ENCODE results near the gene PCID2.
A peak's percentile ranks its signal among the peaks of the same experiment; 100 is the strongest.

PCID2 gene

GRCh38 chr13:113148940-113149503 is 59.4 kb downstream of the PCID2 start:
- DNase-seq (ENCODE audit: low read depth) = no peak

- no peak for DNase-seq (ENCODE audit: low read depth)
Measured at GRCh38 chr13:113148407-113148806, 60.1 kb downstream of the PCID2 start.

- no peak for DNase-seq (ENCODE audit: low read depth)
Measured at GRCh38 chr13:113147206-113147605, 61.3 kb downstream of the PCID2 start.

- DNase-seq (ENCODE audit: low read depth) = no peak
Measured at GRCh38 chr13:113146750-113147149, 61.7 kb downstream of the PCID2 start.

- DNase-seq (ENCODE audit: low read depth) = no peak
Measured at GRCh38 chr13:113145911-113146598, 62.4 kb downstream of the PCID2 start.

GRCh38 chr13:113145496-113145895 is 63.0 kb downstream of the PCID2 start:
- peak; percentile 38 for DNase-seq (ENCODE audit: low read depth)

GRCh38 chr13:113144255-113144629 is 64.2 kb downstream of the PCID2 start:
- DNase-seq (ENCODE audit: low read depth) = no peak

GRCh38 chr13:113143466-113144254 is 64.8 kb downstream of the PCID2 start:
- DNase-seq (ENCODE audit: low read depth) = no peak

GRCh38 chr13:113142876-113143275 is 65.6 kb downstream of the PCID2 start:
- no peak for DNase-seq (ENCODE audit: low read depth)

GRCh38 chr13:113141601-113141970 is 66.9 kb downstream of the PCID2 start:
- no peak for DNase-seq (ENCODE audit: low read depth)

GRCh38 chr13:113140677-113141600 is 67.5 kb downstream of the PCID2 start:
- DNase-seq (ENCODE audit: low read depth) = no peak

GRCh38 chr13:113139577-113139976 is 68.9 kb downstream of the PCID2 start:
- DNase-seq (ENCODE audit: low read depth) = no peak

GRCh38 chr13:113138792-113139551 is 69.5 kb downstream of the PCID2 start:
- DNase-seq (ENCODE audit: low read depth) = no peak

GRCh38 chr13:113137691-113138298 is 70.7 kb downstream of the PCID2 start:
- DNase-seq (ENCODE audit: low read depth) = no peak

- DNase-seq (ENCODE audit: low read depth) = no peak
Measured at GRCh38 chr13:113135281-113135760, 73.1 kb downstream of the PCID2 start.

GRCh38 chr13:113129921-113130750 is 78.3 kb downstream of the PCID2 start:
- DNase-seq (ENCODE audit: low read depth) = peak; percentile 22

GRCh38 chr13:113129480-113129879 is 79.0 kb downstream of the PCID2 start:
- no peak for DNase-seq (ENCODE audit: low read depth)
